GM08714 (cell line): ENCODE results near the gene E2F1.
"Not testable (repeated sequence)": the region's sequence is repeated elsewhere in the genome, so short reads cannot be mapped to it uniquely, and the experiment has no call there.

Experiments used
- H3K4me3 ChIP-seq: fragments of 200-500 bp; sonication (Bioruptor generic); 2 replicates; pipeline ENCODE4 v1.5.1; 2014; ENCODE audit warnings: mild to moderate bottlenecking, low read length, inconsistent platforms
- ZNF274 ChIP-seq: IDR thresholded peaks from 2 replicates; pipeline ENCODE4 v1.6.1; 2012; ENCODE audit warnings: mild to moderate bottlenecking, low read depth, low read length

E2F1 gene

DNA sequence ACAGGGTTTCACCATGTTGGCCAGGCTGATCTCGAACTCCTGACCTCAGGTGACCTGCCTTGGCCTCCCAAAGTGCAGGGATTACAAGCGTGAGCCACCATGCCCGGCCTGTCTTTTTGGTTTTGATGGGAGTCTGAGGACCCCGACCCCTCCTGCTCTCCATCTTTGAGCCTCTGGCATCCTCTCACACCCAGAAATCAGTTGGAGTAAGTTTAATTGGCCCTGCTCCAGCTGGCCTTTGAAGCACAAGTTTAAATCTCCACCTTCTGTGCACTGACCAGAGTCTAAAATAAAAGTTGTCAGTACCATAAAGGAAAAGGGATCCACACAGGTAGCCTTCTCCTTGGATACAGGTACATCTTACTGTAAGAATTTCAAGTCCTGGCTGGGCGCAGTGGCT, 40.0 kb downstream of the E2F1 start:
- TF ChIP-seq ZNF274, result no peak
- no peak overlapping the region for H3K4me3 ChIP-seq

DNA sequence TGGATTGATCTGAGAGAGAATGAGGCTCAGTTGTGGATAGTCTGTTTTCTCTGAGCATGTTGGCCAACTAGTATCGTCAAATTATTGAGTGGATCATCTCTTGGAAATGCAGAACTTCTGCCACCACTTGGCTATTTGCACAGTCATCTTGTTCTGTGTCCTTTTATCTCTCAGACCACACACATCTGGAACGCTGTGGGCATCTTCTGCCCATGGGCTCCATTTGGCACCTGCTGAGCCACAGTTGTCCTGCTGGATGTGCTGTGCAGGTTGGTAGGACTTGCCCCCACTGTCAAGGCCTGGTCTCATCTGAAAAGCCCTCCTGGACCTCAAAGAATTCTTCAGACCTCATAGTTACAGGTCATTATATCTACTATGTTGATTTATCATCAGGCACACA, 40.8 kb downstream of the E2F1 start:
- TF ChIP-seq ZNF274, result no peak

DNA sequence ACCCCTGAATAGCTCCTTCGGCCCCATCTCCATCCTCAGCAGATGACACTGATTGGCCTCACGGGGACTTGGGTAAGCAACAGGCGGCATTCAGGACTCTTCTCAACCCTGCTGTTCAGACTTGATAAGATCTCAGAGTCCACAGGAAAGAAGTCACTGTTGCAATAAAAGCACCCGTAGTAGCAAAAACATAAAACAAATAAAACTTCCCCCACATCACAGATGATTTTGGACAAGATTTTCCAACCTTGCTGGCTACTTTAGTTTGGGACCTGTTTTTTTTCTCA, 41.2 kb downstream of the E2F1 start:
- no peak overlapping the region for H3K4me3 ChIP-seq
- no peak for TF ChIP-seq ZNF274

More for the DNA sequence above, 40.8 kb downstream of the E2F1 start:
- H3K4me3 ChIP-seq, result no peak overlapping the region

DNA sequence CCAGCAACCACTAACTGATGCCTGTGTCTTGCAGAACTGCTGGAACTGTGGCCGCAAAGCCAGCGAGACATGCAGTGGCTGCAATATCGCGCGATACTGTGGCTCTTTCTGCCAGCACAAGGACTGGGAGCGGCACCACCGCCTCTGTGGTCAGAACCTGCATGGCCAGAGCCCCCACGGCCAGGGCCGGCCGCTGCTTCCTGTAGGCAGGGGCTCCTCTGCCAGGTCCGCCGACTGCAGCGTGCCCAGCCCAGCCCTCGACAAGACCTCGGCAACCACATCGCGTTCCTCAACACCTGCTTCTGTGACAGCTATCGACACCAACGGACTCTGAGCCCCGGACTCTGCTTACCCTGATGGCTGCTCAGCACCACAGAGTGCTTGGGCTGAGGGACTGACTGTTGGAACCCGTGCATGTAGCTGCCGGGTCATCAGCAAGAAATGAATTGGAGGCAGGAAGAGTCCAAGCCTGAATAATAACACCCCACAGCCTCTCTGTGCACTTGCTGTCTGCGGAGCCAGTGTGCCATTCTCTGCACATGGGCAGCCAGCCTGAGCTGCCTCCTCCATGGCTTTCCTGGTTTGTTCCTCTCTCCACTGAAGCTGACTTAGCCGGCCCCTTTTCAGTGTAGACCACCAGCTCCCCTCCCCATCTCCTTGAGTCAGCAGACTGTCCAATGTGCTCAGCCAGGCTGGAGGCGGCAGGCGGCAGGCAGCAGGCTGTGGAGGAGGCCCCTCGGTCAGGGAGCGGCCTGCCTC, 41.7 kb downstream of the E2F1 start:
- TF ChIP-seq ZNF274, result no peak
- H3K4me3 ChIP-seq, result no peak overlapping the region

DNA sequence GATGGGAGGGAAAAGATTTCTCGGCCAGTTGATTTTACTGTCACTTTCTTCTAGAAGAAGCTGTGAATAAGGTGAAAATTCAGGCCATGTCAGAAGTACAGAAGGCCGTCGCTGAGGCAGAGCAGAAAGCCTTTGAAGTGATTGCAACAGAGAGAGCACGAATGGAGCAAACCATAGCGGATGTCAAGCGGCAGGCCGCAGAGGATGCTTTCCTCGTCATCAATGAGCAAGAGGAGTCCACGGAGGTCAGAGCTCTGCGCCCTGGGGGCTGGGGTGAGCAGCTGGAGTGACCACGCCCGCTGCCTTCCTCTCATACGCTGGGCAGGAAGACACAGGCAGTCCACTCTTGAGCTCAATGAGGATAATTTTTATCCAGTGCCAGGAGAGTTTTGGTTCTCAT, 45.9 kb downstream of the E2F1 start:
- no peak for TF ChIP-seq ZNF274
- no peak overlapping the region for H3K4me3 ChIP-seq

DNA sequence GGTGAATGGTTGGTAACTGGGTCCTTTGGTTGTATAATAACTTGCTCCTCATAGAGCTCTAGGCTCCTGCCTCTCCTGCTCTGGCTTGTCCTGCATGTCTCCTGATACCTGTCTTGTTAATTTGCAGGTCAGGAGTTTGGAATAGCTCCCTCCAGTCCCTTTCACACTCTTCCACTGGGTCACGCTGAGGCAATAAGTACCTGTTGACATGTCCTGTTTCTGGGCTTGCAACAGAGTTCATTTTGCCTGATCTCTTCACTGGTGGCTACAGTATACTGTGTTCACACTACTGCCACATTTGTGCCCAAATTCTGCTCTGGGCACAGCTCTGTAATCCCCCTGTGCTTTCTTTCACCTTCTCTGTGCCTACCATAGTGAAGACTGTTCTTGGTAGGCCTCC, 49.4 kb downstream of the E2F1 start:
- no peak overlapping the region for H3K4me3 ChIP-seq
- TF ChIP-seq ZNF274, result no peak

DNA sequence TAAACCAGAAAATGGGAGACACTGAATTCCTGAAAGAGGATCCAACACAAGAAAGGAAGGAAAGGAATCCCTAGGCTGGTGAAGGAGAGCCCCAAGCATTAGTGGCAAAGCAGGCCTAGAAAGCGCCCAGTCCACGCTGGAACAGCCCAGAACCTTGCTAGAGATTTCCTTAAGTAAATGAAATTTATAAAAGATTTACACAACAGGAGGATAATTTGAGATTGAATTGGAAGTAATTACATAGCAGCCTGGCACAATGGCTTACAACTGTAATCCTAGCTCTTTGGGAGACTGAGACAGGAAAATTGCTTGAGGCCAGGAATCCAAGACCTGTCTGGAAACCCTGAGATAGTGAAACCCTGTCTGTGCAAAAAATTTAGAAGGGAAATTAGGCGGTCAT, 50.8 kb downstream of the E2F1 start:
- H3K4me3 ChIP-seq, result no peak overlapping the region
- TF ChIP-seq ZNF274, result no peak

DNA sequence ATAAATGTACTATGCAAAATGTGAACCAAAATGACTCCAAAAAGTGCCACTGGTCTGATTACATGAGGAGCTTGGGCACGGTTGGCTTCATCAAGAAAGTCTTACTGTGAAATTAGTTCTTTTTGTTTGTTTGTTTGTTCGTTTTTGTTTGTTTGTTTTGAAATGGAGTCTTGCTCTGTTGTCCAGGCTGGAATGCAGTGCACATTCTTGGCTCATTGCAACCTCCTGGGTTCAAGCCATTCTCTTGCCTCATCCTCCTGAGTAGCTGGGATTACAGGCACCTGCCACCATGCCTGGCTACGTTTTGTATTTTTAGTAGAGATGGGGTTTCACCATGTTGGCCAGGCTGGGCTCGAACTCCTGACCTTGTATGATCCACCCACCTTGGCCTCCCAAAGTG, 54.3 kb downstream of the E2F1 start:
- not testable (repeated sequence) for H3K4me3 ChIP-seq

DNA sequence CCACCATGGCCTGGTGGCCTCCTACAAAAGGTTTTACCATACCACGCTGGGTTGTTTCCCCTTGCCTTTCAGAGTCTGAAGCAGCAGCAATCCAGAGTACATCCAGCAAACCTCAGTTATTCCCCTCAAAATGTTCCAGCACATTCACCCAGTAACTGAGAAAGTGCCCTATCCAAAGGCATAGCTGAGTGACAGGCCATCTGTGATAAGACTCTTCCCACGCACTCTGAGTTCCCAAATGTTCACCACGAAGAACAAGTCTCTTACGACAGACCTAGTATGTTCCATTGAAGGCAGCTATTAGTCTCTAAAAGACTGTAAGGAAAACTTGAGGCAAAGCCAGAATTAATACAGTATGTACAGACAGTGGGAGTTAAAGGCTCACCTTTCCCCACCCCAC, 55.7 kb downstream of the E2F1 start:
- no peak for TF ChIP-seq ZNF274
- H3K4me3 ChIP-seq, result no peak overlapping the region

DNA sequence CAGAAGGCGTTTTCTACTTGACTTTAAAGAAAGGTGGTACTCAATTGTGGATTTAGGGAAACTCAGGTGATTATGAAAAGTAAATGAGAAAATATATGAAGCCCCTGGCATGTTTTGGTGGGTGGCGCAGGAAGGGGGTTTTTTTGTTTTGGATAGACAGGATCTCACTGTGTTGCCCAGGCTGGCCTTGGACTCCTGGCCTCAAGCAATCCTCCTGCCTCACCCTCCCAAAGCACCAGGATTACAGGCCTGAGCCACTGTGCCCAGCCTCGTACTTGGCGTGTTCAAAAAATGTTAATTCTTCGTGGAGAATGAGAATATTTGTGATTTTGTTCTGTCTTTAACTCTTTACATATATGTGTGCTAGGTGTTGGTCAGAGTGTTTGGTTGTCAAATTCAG, 56.2 kb downstream of the E2F1 start:
- H3K4me3 ChIP-seq, result no peak overlapping the region
- no peak for TF ChIP-seq ZNF274

DNA sequence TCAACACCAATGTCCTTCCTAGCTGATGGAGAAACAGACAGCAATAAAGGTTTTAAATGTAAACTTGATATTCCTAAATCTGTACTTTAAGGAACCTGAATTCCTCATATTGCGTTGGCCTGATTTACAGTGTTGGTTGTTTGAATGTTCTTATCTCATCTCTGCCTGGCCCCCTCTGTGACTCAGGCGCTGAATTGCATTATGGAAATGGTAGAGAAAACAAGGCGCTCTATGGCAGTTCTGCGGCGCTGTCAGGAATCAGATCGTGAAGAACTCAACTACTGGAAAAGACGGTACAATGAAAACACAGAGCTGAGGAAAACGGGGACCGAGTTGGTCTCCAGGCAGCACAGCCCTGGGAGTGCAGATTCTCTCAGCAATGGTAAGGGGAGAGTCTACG, 56.7 kb downstream of the E2F1 start:
- no peak overlapping the region for H3K4me3 ChIP-seq
- no peak for TF ChIP-seq ZNF274

DNA sequence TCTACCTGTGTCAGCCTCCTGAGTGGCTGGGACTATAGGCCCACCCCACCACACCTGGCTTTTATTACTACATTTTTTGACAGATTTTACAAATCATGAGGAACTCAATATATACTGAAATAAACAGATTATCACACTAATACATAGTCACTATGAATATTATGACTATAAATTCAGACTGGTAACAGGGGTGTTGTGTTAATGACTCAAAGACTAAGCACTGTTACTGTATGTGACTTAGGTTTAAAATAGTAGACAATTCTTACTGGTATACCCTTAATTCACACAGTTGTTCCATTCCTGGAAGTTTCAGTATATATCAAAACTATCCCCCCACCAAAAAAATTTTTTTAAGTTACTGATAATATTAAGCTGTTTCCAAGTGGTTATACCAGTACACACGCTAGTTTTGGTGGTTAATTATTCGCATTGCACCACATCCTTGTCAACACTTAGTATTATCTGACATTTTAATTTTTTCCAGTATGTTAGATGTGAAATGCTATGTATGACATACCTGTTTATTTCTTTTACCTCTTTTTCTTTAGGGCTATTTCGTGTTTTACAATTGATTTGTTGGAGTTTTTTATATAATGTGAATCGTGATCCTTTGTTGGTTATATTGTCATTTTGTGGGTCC, 58.5 kb downstream of the E2F1 start:
- H3K4me3 ChIP-seq, result no peak overlapping the region
- no peak for TF ChIP-seq ZNF274

DNA sequence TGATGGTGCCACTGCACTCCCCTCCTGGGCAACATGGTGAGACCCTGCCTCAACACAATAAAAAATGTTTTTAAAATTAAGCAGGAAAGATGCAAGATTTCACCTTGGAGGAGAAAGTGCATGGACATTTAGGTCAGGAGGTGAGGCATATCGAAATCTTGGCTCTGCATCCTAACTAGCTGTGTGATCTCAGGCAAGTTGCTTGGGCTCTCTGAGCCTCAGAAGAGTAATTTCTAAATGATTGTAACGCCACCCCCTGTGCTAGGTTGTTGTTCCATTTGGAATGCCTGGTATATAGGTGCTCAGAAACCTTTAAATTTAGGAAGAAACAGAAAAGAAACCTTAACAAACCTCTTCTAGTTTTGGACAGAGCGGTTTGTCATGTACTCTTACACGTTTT, 60.0 kb downstream of the E2F1 start:
- H3K4me3 ChIP-seq, result no peak overlapping the region
- no peak for TF ChIP-seq ZNF274
